NOMO-1 (cell line): Measurements from ENCODE around the gene CCT4.
"Not testable (repeated sequence)": the region's sequence is repeated elsewhere in the genome, so short reads cannot be mapped to it uniquely, and the experiment has no call there.

Experiments used
- DNase-seq, 2 experiments: peaks; one replicate each; lab custom pipeline; 2025; ENCODE audit not compliant: unreplicated experiment in 2 of 2; lab: John Stamatoyannopoulos, UW

Gene CCT4, protein sequence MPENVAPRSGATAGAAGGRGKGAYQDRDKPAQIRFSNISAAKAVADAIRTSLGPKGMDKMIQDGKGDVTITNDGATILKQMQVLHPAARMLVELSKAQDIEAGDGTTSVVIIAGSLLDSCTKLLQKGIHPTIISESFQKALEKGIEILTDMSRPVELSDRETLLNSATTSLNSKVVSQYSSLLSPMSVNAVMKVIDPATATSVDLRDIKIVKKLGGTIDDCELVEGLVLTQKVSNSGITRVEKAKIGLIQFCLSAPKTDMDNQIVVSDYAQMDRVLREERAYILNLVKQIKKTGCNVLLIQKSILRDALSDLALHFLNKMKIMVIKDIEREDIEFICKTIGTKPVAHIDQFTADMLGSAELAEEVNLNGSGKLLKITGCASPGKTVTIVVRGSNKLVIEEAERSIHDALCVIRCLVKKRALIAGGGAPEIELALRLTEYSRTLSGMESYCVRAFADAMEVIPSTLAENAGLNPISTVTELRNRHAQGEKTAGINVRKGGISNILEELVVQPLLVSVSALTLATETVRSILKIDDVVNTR

DNA sequence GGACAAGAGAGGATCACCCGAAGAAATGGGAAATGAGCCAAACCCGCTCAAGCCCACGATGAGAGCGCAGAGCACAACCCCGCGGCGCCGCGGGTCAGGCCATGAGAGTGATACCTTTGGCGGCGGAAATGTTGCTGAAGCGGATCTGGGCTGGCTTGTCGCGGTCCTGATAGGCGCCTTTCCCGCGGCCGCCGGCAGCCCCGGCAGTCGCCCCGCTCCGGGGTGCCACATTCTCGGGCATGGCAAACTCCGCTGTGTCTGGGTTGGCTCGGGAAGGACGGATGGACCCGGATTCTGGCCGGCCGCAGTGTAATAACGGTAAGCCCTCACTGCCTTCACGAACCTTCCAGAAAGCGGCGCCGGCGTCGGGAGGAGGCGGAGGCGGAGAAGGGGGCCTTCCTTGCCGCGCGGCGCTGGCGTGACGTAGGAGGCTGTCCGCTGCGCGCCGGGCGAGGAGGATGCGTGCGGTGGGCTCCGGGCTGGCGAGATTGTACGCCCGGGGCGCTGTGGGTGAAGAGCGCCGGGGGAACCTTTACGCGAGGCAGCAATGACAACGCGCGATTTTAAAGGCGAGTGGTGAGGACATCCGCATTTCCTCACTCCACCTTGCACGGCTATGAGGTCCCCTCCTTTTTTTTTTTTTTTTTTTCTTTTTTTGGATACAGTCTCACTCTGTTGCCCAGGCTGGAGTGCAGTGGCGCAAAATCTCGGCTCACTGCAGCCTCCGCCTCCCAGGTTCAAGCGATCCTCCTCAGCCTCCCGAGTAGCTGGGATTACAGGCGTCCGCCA, at the start of gene CCT4:
TSS of gene CCT4 (minus strand) at position 390 of the 789 bp plus-strand sequence. CDS start at position 241, 149 bp downstream.
- peak; percentile 79 to 89 for DNase-seq

GRCh38 chr2:61937886-61938285, 49.4 kb upstream of the CCT4 start:
- DNase-seq: no peak

- no peak for DNase-seq
These were observed 48.6 kb upstream of the CCT4 start for GRCh38 chr2:61937098-61937497.

- no peak for DNase-seq
These were observed 40.5 kb upstream of the CCT4 start for GRCh38 chr2:61928826-61929461.

GRCh38 chr2:61926531-61927477, 38.3 kb upstream of the CCT4 start:
- DNase-seq: peak; percentile 44 to 81

DNA sequence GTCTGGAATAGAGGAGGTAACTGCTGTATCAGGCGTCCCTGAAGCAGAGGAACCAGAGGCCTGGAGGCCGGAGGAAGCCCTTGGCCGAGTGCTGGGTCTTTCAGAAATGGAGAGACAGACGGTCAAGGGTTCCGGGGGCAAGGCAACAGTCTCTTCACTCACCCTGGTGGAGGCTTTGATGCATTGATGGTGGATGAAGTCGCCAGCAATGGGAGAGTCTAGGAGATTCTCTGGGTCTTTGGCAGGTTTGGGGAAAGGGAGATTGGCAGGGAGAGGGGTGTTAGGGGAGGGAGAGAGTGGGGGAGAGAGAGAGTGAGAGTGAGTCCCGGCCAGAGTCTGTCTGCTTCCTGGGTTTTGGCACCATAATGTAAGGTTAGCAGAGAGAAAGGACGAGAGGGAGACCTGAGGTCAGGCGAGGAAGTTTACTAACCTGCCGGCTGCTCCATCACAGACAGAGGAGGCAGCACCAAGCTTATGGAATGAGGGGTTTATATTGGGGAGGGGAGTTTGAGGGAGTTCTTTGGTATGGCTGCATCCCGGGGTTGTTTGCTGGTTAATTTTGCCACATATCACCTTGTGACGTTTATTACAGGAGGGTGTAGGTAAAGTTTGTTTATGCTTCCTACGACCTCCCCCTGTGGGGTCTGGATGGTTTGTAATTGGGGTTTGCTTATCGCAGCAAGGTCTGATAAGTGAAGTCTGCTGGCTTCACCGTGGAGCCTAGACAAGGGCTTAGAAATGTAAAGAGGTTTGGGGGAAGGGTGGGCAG, 36.6 kb upstream of the CCT4 start:
- no peak for DNase-seq

DNA sequence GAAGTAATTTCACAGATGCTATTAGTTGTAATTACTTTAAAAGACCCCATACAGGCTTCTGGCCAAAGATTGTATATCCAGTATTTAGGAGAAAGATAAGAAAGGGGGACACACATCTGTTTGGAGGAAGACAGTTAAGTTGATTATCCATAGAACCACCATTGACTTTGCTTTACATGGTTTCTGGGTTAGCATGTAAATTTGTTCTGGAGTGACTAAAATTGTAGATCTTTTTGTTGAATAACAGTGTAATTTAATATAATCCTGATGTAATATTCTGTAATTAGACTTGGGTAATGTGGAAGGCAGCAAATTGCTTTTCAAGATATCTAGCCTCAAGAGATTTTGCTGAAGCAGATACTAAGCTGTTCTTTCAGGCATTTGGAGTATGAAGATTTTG, 34.3 kb upstream of the CCT4 start:
- DNase-seq: no peak

- no peak for DNase-seq
These were observed 32.1 kb upstream of the CCT4 start for GRCh38 chr2:61920548-61920947.

DNA sequence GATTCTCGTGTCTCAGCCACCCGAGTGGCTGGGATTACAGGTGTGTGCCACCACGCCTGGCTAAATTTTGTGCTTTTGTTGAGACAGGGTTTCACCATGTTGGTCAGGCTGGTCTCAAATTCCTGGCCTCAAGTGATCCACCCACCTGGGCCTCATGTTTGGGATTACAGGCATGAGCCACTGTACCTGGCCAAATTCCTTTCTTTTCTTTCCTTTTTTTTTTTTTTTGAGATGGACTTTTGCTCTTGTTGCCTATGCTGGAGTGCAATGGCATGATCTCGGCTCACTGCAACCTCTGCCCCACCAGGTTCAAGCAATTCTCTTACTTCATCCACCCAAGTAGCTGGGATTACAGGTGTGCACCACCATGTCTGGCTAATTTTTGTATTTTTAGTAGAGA, 26.3 kb upstream of the CCT4 start:
- not testable (repeated sequence) for DNase-seq

DNA sequence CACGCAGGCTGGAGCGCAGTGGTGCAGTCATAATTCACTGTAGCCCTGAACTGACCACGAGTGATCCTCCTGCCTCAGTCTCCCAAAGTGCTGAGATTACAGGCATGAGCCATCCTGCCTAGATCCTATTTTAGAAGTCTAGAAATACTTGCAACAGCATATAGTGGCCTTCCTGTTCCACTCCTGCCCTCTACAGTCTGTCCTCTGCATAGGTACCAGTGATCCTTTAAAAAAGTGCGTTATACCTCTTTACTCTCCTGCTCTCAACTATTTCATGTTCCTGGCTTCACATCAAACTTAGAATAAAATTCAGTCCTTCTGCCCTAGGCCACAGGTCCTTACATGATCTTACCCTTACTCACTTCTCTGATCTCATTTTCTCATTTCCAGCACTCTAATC, 23.1 kb upstream of the CCT4 start:
- no peak for DNase-seq

GRCh38 chr2:61910603-61911002, 22.1 kb upstream of the CCT4 start:
- DNase-seq: no peak

- DNase-seq: no peak
These were observed 20.7 kb upstream of the CCT4 start for GRCh38 chr2:61909116-61909515.

DNA sequence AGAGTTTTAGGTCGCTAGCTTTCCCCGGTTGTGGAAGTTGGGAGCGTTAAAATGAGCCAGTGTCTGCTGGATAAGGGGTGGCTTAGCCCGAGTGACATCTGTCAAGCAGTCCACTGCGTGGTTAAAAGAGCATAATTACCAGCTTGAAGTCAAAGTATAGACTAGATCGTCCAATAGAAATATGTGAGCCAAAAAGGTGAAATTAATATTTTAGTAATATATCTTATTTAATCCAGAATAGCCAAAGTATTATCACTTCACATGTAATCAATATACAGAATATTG, 17.7 kb upstream of the CCT4 start:
- DNase-seq: no peak

GRCh38 chr2:61905372-61906185, 17.1 kb upstream of the CCT4 start, which contains the start of gene COMMD1:
Gene COMMD1, plus strand, starts transcription at chr2:61905674. Its CDS starts 5 bp downstream, at chr2:61905679.
- peak; percentile 75 to 79 for DNase-seq

- no peak for DNase-seq
These were observed 11.8 kb upstream of the CCT4 start for GRCh38 chr2:61900281-61900680.

- DNase-seq: no peak
These were observed 10.4 kb upstream of the CCT4 start for GRCh38 chr2:61898810-61899209.

- DNase-seq: peak in 1 of 2 experiments; percentile 43
These were observed 664 bp downstream of the CCT4 start for GRCh38 chr2:61887717-61888266.

DNA sequence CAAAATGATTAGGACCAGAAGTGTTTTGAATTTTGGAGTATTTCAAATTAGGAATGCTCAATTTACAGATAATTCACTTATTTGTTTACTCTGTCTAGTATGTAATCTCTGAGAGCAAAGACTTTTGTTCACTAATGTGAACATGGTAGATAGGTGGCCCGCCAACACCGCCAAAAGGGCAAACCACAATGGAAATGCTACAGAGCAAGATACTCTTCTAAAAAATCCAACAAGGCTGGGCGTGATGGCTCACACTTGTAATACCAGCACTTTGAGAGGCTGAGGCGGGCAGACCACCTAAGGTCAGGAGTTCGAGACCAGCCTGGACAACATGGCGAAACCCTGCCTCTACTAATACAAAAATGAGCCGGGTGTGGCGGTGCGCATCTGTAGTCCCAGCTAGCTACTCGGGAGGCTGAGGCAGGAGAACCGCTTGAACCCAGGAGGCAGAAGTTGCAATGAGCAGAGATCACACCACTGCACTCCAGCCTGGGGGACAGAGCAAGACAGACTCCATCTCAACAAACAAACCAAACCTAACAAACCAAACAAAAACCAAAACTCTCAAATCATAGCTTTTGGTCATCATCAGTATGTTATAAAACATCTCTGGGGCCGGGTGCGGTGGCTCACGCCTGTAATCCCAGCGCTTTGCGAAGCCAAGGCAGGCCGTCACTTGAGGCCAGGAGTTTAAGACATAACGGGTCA, 2.4 kb downstream of the CCT4 start:
- DNase-seq: no peak
